HG03097 (cell line): Measurements from ENCODE around the gene ZNF14.
"Not testable (repeated sequence)": the region's sequence is repeated elsewhere in the genome, so short reads cannot be mapped to it uniquely, and the experiment has no call there.

Experiments
- ATAC-seq: cut with Tn5 transposase; IDR thresholded peaks from one replicate; pipeline ENCODE4 v1.9.1; 2021; ENCODE audit not compliant: unreplicated experiment, low FRiP score

Gene ZNF14

DNA sequence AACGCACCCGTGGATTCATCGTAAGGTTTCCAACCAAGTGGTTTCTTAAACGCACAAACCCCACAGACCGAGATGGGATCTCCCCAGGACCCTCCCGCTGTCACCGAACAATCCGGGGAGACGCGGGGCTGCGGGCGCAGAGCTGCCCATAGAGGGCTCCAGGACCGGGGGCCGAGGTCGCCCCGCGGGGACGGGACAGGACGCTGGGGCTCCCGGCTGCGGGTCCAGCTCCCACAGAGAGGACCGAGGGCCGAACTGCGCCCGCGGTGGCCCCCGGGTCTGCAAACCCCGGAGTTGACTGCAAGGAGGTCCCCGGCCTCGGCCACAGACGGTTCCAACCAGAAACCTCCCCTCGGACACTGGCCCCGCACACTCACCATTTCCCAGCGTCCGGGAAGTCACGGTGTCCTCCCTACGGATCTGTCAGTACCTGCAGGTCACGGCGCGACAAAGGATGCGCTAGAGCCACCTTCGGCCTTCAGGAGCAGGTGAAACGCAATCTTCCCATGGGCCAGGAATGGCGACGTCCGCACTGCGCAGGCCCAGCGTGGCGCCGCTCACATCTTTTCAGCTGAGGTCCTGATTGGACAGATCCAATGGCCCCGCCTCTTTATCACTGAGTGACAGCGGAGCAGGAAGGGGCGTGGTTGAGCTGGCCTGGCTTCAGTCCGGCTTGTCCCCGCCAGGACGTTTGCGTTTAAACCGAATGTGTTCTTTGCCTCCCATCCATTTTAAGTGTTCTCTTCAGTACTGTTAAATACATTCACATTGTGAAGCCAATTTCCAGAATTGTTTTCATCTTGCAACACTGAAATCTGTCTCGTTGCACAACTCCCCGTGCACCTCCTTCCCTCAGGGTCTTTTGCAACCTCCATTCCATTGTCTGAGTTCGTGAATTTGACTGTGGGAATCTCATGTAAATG lies at the start of gene ZNF14:
Gene ZNF14, minus strand, starts transcription at position 534 of the 923 bp plus-strand sequence. Its CDS starts 154 bp downstream, at position 380.
- peak; percentile 93 for ATAC-seq

DNA sequence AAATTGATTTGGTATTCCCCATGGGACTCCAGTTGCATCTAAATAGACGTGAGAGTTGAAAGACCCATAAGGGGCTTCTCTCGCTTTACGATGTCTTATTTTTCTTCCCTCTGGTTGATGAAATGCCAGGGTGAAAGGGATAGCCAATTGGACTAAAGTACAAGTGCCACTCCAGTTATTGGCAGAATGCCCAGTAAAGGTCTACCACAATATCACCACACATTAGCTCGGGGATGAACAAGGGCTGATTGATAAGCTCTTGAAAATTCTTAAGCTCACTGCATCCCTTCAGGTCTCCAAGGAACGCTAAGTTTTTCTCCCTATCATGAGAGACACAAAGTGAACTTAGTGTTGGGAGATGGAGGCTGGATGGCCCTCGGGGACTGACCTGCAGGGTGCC lies 48.9 kb upstream of the ZNF14 start:
- ATAC-seq, result not testable (repeated sequence)

DNA sequence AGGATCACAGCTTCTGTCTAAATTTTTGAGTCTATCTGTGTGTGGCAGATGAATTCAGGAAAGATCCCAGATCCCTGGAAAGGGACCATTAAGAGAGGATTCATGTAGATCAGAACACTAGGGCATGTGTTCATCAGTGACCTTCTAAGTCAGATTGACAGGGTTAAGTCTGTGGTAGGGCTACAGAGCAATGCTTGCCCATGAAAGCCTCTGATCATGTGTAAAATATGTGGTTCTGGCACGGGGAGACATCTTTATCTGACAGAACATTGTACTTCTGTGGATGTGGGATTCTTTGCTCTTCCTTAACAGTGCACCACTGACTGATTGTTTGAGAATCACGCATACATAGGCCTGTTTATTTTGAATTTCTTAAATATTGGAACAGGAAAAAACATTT lies 45.8 kb upstream of the ZNF14 start:
- no peak for ATAC-seq

DNA sequence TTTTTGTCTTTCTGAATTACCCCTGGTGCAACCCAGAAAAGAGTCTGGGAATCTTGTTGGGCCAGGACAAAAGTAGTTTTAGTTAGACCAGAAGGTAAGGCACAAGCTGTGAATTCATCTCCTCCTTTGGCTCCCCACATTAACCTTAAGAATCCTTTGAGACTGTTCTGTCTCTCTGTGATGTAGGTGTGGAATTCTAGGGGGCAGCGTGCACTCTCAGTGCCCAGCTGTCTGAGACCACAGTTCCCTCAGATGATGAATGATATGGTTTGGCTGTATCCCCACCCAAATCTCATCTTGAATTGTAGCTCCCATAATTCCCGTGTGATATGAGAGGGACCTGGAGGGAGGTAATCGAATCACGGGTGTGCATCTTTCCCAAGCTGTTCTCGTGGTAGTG lies 44.8 kb upstream of the ZNF14 start:
- ATAC-seq, result no peak

GRCh38 chr19:19776206-19777008 lies 43.5 kb upstream of the ZNF14 start:
- peak; percentile 98 for ATAC-seq

DNA sequence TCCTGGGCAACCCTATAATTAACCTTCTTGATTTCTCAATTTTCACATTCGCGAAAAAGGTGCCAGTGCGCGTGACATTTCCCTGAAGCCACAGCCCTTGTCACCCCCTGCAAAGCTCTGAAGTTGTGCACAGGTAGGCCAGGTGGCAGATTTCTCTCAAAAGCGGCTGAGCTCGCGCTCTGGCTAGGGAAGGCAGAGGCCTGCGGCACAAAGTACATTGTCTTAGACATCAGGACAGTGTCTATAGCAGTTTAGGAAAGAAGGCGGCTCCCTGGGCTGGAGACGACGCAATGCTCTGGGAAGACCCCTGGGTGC lies 42.9 kb upstream of the ZNF14 start:
- no peak for ATAC-seq

GRCh38 chr19:19774354-19775033 lies 41.6 kb upstream of the ZNF14 start:
- ATAC-seq, result no peak

DNA sequence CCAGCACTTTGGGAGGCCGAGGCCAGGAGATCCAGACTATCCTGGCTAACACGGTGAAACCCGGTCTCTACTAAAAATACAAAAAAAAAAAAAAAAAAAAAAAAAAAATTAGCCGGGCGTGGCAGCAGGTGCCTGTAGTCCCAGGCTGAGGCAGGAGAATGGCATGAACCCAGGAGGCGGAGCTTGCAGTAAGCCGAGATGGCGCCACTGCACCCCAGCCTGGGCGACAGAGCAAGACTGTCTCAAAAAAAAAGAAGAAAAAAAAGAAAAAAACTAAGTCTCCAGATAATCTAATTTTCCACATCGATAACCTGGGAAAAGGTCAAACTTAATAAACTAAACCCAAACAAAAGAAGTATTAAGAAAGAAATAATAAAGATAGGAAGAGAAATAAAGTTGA lies 39.1 kb upstream of the ZNF14 start:
- ATAC-seq, result not testable (repeated sequence)

DNA sequence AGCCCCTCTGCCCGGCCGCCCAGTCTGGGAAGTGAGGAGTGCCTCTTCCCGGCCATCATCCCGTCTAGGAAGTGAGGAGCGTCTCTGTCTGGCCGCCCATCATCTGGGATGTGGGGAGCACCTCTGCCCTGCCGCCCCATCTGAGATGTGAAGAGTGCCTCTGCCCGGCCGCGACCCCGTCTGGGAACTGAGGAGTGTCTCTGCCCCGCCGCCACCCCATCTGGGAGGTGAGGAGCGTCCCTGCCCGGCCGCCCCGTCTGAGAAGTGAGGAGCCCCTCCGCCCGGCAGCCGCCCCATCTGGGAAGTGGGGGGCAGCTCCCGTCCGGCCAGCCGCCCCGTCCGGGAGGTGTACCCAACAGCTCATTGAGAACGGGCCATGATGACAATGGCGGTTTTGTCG lies 37.1 kb upstream of the ZNF14 start:
- not testable (repeated sequence) for ATAC-seq

GRCh38 chr19:19758164-19758563 lies 25.3 kb upstream of the ZNF14 start:
- no peak for ATAC-seq

GRCh38 chr19:19752760-19753403 lies 20.0 kb upstream of the ZNF14 start:
- no peak for ATAC-seq

- no peak for ATAC-seq
Measured at GRCh38 chr19:19751846-19752245, 18.9 kb upstream of the ZNF14 start.

DNA sequence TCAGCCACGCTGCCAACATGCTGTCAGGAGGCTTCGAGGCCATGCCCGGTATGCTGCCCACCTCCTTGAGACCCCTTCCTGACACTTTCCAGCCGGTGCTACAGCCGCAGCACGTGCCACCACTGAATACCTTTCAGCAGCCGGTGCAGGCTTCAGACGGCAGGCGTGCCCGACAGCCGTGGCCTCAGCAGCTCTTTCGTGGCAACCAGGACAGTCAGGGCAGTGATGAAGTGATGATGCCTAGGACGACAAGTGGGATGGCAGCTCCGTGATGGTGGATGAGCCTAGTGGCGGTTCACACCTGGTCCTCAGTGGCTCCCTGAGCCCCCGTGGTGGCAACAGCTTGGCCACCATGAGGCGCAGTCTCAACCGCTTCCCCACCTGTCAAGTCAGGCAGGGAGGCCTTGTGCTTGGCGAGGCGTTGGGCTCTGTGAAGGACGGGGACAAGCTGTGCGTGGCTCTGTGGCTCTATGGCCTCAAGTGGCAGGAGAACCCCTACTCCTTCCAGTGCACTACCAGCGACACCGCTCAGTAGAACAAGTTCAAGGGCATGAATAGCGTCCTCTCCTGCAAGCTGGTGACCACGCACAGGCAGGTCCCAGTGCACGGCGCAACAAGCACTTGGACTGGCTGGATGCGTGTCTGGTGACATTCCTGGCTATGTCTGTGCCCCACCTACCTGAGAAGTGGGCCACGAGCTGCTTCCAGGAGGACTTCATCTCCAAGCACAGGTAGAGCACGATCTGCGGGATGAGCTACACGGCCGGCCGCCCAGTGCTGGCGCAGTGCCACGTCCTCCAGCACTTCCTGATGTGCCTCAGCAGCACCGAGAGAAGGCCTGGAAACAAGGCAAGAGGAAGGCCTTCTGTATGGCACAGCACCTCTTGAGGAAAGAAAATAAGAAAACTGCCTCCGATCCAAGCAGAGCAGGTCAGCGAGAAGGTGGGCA lies 18.2 kb upstream of the ZNF14 start:
- ATAC-seq, result no peak

DNA sequence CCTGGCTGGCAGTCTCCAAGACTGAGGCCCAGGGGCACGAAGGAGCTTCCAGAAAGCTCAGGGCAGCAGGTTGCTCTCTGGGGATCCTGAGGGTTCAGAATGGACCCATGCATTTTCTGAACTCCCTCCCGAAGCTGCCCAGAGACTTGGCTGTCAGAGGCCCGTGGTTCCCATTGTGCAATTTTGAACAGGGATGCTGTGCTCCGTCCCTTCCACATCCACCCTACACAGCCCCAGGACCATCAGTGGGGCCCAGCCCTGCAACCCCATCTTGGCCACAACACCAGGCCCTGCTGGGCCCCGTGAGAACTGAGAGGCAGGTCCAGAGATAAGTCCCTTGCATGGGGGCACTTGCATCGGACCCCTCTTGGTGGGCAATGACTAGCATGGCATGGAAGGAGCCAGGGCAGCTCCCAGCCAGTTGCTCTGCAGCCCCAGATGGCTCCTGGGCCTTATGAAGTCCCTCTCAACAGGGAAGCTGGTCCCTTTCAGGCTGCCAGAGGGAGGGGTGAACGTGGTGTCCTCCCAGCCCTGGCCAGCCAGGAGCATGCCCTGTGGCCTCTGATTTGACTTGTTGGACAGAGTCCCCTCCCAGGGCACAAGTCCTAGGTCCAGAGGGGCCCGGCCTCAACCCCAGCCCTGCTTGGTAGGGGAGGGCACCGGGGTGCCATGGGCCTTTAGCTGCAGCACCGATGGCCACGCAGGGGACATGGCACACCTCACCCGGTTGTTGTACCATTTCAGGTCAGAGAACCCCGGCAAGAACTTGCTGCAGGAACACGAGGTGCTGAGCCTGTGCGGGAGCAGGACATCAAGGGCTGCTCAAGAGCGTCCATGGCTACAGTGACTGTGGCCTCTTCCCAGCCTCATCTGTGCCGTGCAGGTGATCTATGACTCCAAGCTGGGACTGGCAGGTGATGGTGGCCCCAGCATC lies 17.3 kb upstream of the ZNF14 start:
- ATAC-seq, result no peak

DNA sequence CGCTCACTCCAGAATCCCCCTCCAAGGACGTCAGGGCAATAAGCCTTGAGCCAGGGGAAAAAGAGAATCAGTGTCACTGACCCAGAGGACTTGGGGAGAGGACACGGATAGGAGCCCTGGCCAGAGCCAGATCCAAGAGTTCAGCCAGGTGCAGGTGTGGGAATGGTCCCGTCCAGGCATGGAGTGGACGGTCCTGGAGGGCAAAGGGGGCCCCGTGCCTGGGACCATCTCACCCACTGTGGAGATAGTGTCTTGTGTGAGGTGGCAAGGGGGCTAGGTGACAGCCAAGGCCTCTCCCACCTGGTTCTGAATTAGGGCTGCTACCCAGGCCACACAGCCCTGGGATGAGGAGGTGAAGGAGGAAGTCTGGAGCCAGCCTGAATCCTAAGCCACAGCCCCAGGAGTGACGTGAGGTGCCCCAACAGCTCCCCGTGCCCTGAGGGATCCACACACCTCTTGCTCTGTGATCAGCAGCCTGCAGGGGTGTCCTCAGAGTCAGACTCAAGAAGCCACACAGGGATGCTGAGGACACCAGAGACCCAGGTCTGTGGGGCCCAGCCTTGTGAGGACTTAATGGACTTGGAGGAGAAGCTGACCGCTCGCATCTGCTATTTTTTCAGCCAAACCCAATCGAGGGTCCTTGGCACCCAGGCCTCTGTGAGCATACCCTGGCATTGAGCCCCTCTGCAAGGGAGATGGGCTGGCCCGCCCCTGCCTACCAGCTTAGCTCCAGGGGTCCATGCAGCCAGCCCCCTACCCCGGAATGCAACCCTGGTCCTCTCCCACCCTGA lies 16.4 kb upstream of the ZNF14 start:
- no peak for ATAC-seq

DNA sequence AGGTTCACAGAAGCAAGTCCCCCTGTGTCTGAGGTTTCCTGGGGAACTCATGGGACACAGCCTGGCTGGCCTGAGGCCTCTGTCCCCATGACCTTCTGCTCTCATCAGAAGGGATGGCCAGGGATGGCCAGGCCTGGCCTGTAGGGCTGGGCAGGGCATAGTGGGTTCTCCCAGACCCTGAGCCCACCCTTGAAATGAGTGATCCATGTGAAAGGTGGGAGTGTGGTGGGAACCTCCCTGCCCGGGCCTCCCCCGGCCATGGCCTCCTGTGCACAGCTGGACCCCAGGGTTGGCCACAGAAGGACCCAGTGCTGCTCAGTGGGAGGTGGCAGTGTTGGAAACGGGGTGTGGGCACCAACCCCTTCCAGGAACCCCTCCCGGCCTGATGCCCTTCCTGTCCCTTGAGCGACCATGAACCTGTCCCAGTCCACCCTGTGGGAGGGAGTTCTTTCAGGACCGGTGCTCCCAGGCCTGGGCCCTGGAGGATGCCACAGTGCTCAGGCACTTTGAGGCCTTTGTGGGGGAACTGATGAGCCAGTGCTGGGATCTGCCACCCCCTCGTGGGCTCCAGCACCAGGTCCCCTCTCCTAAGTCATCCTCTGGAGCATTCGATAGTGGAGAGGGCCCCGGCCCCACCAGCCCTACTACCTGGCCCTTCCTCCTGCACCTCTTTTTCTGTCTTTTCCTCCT lies 15.5 kb upstream of the ZNF14 start:
- ATAC-seq, result no peak
